HepG2 (cell line): ENCODE results near the gene JMJD8. TPM values are rescaled to one million over a fixed set of nuclear protein-coding genes. Genes with fewer than 3 reads are reported as not detected.
A peak's percentile ranks its signal among the peaks of the same experiment; 100 is the strongest.

Source experiments
- ARID4A ChIP-seq: sonication (generic); formaldehyde crosslinking; IDR thresholded peaks from 2 replicates; pipeline ENCODE4 v1.5.0; 2020; ENCODE audit warnings: mild to moderate bottlenecking, missing genetic modification reagents, borderline replicate concordance
- BCL6 ChIP-seq: IDR thresholded peaks from 2 replicates; pipeline ENCODE4 v1.6.1; 2016; ENCODE audit warnings: missing genetic modification reagents, missing compliant biosample characterization
- BRCA1 ChIP-seq: sonication (generic); formaldehyde crosslinking; IDR thresholded peaks from 2 replicates; pipeline ENCODE4 v1.4.0; 2020; ENCODE audit warnings: missing genetic modification reagents
- BRD4 ChIP-seq: sonication (generic); formaldehyde crosslinking; IDR thresholded peaks from 2 replicates; pipeline ENCODE4 v1.4.0; 2020; ENCODE audit warnings: missing genetic modification reagents
- CSRNP1 ChIP-seq: sonication (generic); formaldehyde crosslinking; IDR thresholded peaks from 2 replicates; pipeline ENCODE4 v1.8.1; 2023; ENCODE audit warnings: mild to moderate bottlenecking, missing genetic modification reagents
- CTCF ChIP-seq: sonication (generic); formaldehyde crosslinking; IDR thresholded peaks from 2 replicates; pipeline ENCODE4 v1.5.0; 2020; ENCODE audit warnings: mild to moderate bottlenecking, missing genetic modification reagents, moderate library complexity
- FOSL1 ChIP-seq: sonication (generic); formaldehyde crosslinking; IDR thresholded peaks from 2 replicates; pipeline ENCODE4 v1.9.0; 2021; ENCODE audit warnings: missing genetic modification reagents, borderline replicate concordance
- FOXA3 ChIP-seq: IDR thresholded peaks from 2 replicates; pipeline ENCODE4 v1.6.1; 2016; ENCODE audit warnings: missing genetic modification reagents, missing compliant biosample characterization
- KLF13 ChIP-seq: sonication (generic); formaldehyde crosslinking; IDR thresholded peaks from 2 replicates; pipeline ENCODE4 v1.4.0; 2020; ENCODE audit warnings: mild to moderate bottlenecking, missing genetic modification reagents
- PRDM10 ChIP-seq: sonication (generic); formaldehyde crosslinking; IDR thresholded peaks from 2 replicates; pipeline ENCODE4 v1.4.0; 2020; ENCODE audit warnings: low read depth, missing genetic modification reagents
- REPIN1 ChIP-seq: sonication (generic); formaldehyde crosslinking; IDR thresholded peaks from 2 replicates; pipeline ENCODE4 v1.8.0; 2022; ENCODE audit warnings: missing genetic modification reagents, low read depth, mild to moderate bottlenecking, borderline replicate concordance
- ZMYM4 ChIP-seq: sonication (generic); formaldehyde crosslinking; IDR thresholded peaks from 2 replicates; pipeline ENCODE4 v1.8.1; 2023; ENCODE audit warnings: mild to moderate bottlenecking, missing genetic modification reagents
- ZNF143 ChIP-seq: sonication (generic); formaldehyde crosslinking; IDR thresholded peaks from 2 replicates; pipeline ENCODE4 v1.4.0; 2020; ENCODE audit warnings: missing genetic modification reagents
- ZNF740 ChIP-seq: sonication (generic); formaldehyde crosslinking; IDR thresholded peaks from 2 replicates; pipeline ENCODE4 v1.4.0; 2020; ENCODE audit warnings: missing genetic modification reagents
- ZNF780A ChIP-seq: sonication (generic); formaldehyde crosslinking; IDR thresholded peaks from 2 replicates; pipeline ENCODE4 v1.8.0; 2022; ENCODE audit warnings: mild to moderate bottlenecking, missing genetic modification reagents, moderate library complexity
- ZNF788 ChIP-seq: sonication (generic); formaldehyde crosslinking; IDR thresholded peaks from 2 replicates; pipeline ENCODE4 v1.5.0; 2020; ENCODE audit warnings: mild to moderate bottlenecking, missing genetic modification reagents, borderline replicate concordance
- polyA plus RNA-seq, 8 experiments: library from polyadenylated mRNA; depleted of rRNA in 3 of 8; stranded (reverse) in 7 of 8; unstranded in 1 of 8; fragments of >200 nt; fragmentation: Illumina TruSeq in 4 of 8; extraction: Trizol in 4 of 8; gene quantifications; 2 replicates each; pipeline versions ENCODE4 v1.2.1 to v1.2.3, GENCODE V29; 2011 to 2016; ENCODE audit warnings: low read depth in 4 of 8, missing spikeins in 1 of 8, mixed read lengths in 1 of 8; ENCODE audit not compliant: insufficient read depth in 1 of 8
- total RNA-seq, 5 experiments: library from RNA; depleted of rRNA; stranded (reverse); fragments of >200 nt; fragmentation: Illumina TruSeq; extraction: Trizol; gene quantifications; 2 replicates each; pipeline ENCODE4 v1.2.3, GENCODE V29; 2016; ENCODE audit warnings: low read depth in 1 of 5

The JMJD8 gene
- total and polyA plus RNA-seq, 2 of the 13 experiments (the other 11 are each of a cell fraction or from before 2014, with no cell fraction given) = 2.6 to 11.8 TPM

GRCh38 chr16:641326-642188, 42.6 kb downstream of the JMJD8 start, which contains the start of gene MCRIP2 (continued):
- TF ChIP-seq FOSL1 (CRISPR knock-in tag) (no peak), ARID4A (peak; percentile 76), ZNF143 (CRISPR knock-in tag) (peak; percentile 52), BCL6 (0 out of 2 replicates have a peak, but pooled peaks have one; percentile 15), ZNF788 (peak; percentile 53; the same call in 1 of the 2 replicates), PRDM10 (no peak), ZNF740 (CRISPR knock-in tag) (peak; percentile 70; the same call in 1 of the 2 replicates), FOXA3 (CRISPR knock-in tag) (no peak), ZNF780A (no peak), CTCF (0 out of 2 replicates have a peak, but pooled peaks have one; percentile 6), BRD4 (CRISPR knock-in tag) (peak; percentile 74; the same call in 1 of the 2 replicates), BRCA1 (CRISPR knock-in tag) (peak; percentile 27; the same call in 1 of the 2 replicates), REPIN1 (CRISPR knock-in tag) (no peak; the same call in 1 of the 2 replicates), CSRNP1 (CRISPR knock-in tag) (no peak; the same call in 1 of the 2 replicates), ZMYM4 (CRISPR knock-in tag) (peak; percentile 30; the same call in 1 of the 2 replicates), KLF13 (CRISPR knock-in tag) (0 out of 2 replicates have a peak, but pooled peaks have one; percentile 40)
